HCT116 (cell line): Measurements from ENCODE around the gene NDUFS7.

Experiments
- ATF3 ChIP-seq: IDR thresholded peaks from 2 replicates; pipeline ENCODE4 v1.6.1; 2012
- CTCF ChIP-seq, 3 experiments: fragments of 200-600 bp in 1 of 3; sonication (generic) in 1 of 3; IDR thresholded peaks in 2 of 3; conservative IDR thresholded peaks in 1 of 3; 2 replicates each; pipeline ENCODE4 v1.5.1; 2012 to 2017; ENCODE audit warnings: low read depth in 2 of 3, low read length in 2 of 3, antibody characterized with exemption in 1 of 3, borderline replicate concordance in 1 of 3, control low read depth in 1 of 3, mild to moderate bottlenecking in 1 of 3, mixed read lengths in 1 of 3, mixed run types in 1 of 3, moderate library complexity in 1 of 3; ENCODE audit not compliant: insufficient read depth in 1 of 3
- EGR1 ChIP-seq: IDR thresholded peaks from 2 replicates; pipeline ENCODE4 v1.6.1; 2012; ENCODE audit warnings: low read depth
- JUND ChIP-seq: IDR thresholded peaks from 2 replicates; pipeline ENCODE4 v1.6.1; 2012
- POLR2AphosphoS5 ChIP-seq: IDR thresholded peaks from 2 replicates; pipeline ENCODE4 v1.6.1; 2011; ENCODE audit warnings: mild to moderate bottlenecking, low read depth, low read length, moderate library complexity
- REST ChIP-seq: IDR thresholded peaks from 2 replicates; pipeline ENCODE4 v1.6.1; 2012; ENCODE audit warnings: low read depth
- TCF7L2 ChIP-seq: IDR thresholded peaks from 2 replicates; pipeline ENCODE4 v1.7.0; 2011; ENCODE audit warnings: borderline replicate concordance, inconsistent platforms; ENCODE audit not compliant: insufficient read depth, insufficient read length; ENCODE audit errors: extremely low read depth
- TF ChIP-seq, protein P1 (sequence below): IDR thresholded peaks from 2 replicates; pipeline ENCODE4 v1.6.1; 2011; ENCODE audit warnings: mild to moderate bottlenecking, low read length, moderate library complexity; ENCODE audit not compliant: insufficient replicate concordance; ENCODE audit errors: extremely low read depth

- TF ChIP-seq, protein P1, sequence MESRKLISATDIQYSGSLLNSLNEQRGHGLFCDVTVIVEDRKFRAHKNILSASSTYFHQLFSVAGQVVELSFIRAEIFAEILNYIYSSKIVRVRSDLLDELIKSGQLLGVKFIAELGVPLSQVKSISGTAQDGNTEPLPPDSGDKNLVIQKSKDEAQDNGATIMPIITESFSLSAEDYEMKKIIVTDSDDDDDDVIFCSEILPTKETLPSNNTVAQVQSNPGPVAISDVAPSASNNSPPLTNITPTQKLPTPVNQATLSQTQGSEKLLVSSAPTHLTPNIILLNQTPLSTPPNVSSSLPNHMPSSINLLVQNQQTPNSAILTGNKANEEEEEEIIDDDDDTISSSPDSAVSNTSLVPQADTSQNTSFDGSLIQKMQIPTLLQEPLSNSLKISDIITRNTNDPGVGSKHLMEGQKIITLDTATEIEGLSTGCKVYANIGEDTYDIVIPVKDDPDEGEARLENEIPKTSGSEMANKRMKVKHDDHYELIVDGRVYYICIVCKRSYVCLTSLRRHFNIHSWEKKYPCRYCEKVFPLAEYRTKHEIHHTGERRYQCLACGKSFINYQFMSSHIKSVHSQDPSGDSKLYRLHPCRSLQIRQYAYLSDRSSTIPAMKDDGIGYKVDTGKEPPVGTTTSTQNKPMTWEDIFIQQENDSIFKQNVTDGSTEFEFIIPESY = no peak
- no peak for TF ChIP-seq EGR1
- no peak for TF ChIP-seq CTCF (IDR thresholded peaks at IDR 0.05 in 2 of 3, conservative IDR thresholded peaks at IDR 0.05 in 1 of 3; ENCODE audit: borderline replicate concordance in 1 of 3, insufficient read depth in 1 of 3, low read depth in 2 of 3, low read length in 2 of 3)
- no peak for TF ChIP-seq TCF7L2
- TF ChIP-seq POLR2AphosphoS5 = no peak; the same call in 1 of the 2 replicates
- TF ChIP-seq JUND = no peak
- no peak for TF ChIP-seq REST
- TF ChIP-seq ATF3 = no peak
These were observed 13.3 kb downstream of the NDUFS7 start for GRCh38 chr19:1396768-1397679.
